HG02840 (cell line): Measurements from ENCODE around the gene FBXO31.

ENCODE experiments used
- ATAC-seq: cut with Tn5 transposase; IDR thresholded peaks from one replicate; pipeline ENCODE4 v1.9.1; 2021; ENCODE audit warnings: mild to moderate bottlenecking, moderate library complexity, moderate number of reproducible peaks; ENCODE audit not compliant: unreplicated experiment, low FRiP score

The FBXO31 gene

DNA sequence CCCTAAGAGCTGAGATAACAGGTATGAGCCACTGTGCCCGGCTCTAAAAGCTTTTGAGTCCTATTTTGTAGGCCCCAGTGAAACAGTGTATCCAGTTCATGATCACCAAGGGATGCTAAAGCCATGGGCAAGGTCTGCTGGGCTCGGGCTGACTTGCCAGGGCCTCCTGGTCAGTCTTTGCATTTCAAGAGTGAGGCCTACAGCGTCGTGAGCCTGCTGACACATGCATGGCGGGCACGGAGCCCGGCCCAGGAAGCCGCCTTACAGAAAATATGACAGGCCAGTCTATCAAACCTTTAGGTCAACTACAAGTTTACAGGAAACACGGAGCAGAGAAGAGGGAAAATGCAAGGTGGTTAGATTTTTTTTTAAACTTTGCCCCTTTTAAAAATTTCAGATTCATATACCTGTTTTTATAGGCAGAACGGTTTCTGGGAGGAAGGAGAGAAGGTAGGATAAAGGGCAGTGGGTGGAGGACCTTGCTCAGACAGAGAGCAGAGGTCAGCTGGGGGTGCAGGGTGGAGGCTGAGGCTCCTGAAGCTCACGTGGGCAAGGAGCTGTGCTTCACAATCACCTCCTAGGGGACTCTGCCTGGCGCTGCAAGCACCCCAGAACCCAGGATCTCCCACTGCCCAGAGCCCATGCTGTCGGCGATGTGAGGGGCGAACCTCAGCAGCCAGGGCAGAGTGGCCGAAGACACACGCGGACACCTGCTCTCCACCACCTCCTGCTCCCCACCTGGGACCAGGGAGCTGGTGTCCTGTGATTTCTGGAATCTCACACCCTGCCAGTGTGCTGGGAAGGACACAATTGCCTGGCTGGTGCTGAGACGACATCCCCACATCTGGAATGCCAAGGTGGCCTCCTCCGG lies 87.7 kb downstream of the FBXO31 start:
- no peak for ATAC-seq

DNA sequence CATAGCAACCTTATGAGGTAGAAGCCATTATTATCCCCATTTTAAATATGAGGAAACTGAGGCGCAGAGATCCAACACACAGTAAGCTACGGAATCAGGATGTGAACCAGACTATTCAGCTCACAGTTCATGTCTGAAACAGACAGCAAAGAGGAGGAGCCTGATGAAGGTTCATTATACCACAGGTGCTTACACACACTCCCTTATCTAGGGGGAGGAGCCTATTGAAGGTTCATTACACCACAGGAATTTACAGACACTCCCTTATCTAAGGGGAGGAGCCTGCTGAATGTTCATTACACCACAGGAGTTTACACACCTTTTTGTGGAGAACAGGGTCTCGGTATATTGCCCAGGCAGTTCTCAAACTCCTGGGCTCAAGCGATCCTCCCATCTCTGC lies 88.3 kb downstream of the FBXO31 start:
- no peak for ATAC-seq

- ATAC-seq: no peak
Measured at GRCh38 chr16:87293990-87294389, 89.6 kb downstream of the FBXO31 start.

DNA sequence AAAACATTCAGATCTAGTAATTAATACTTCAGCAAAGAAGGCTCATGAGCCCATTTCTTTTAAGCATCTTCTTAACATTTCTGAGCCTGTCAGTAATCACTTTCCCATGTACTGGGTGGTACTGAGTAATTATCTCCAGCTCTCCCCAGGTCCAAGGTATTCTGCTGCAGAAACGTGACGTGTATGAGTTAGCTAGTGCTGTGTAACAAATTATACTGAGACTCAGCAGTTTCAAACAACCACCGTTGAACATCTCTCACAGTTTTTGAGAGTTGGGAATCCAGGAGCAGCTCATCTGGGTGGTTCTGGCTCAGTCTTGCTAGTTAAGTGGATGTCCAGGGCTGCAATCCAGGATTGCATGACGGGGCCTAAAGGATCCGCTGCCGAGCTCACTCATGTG lies 91.6 kb downstream of the FBXO31 start:
- no peak for ATAC-seq

DNA sequence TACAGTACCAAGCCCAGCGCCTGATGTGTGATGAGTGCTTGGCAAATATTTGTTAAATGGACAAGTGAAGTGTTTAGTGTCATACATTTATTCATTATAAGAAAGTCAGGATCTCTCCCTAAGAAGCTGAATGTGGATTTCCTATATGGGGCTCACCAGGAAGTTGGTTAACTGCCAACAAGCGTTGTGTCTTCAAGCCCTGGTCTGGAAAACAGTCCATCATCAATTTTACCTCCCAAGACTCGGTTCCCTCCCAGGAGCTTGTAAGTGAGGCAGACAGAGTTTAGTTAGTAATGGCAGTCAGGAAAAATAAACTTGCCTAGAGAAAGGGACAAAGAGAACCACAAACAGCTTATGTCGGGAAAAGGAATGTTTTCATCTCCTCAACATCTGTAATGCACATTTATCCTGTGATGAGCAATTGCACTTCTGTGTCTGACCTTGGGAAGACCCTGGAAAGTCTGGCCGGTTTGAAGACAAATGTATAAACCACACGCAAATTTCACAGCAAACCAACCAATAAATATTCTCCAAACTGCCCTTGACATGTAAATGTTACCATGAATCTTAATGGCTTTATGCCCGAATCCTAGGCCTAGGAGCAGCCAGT lies 94.7 kb downstream of the FBXO31 start:
- no peak for ATAC-seq

DNA sequence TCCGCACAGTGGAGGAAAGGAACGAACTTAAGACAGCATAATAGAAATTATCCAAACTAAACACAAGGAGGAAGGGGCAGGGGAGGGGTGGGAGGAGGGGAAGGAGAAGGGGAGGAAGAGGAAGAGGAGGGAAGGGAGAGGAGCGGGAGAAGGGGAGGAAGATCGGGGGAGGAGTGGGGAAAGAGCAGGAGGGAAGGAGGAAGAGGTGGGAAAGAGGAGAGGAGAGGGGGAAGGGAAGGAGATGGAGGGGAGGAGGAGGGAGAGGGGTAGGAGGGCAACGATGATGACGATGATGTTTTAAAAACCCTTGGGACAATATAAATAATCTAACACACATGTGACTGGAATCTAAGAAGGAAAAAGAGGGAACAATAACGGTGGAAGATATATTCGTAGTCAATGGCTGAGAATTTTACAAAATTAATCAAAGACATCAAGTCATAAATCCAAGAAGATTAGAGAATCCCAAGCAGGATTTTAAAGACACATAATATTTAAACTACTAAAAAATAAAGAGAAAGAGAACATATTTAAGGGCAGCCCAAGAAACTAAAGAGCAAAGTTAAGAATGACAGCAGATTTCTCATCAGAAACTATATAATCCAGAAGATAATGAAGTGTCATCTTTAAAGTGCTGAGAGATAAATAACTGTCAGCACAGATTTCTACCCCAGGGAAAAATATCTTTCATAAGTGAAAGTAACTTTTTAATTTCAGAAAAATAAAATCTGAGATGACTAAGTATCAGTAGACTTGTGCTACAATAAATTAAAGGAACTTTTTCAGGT lies 96.5 kb downstream of the FBXO31 start:
- no peak for ATAC-seq

GRCh38 chr16:87284183-87284582 lies 99.4 kb downstream of the FBXO31 start:
- ATAC-seq: no peak

- no peak for ATAC-seq
Measured at GRCh38 chr16:87279094-87279658, 104.4 kb downstream of the FBXO31 start.

DNA sequence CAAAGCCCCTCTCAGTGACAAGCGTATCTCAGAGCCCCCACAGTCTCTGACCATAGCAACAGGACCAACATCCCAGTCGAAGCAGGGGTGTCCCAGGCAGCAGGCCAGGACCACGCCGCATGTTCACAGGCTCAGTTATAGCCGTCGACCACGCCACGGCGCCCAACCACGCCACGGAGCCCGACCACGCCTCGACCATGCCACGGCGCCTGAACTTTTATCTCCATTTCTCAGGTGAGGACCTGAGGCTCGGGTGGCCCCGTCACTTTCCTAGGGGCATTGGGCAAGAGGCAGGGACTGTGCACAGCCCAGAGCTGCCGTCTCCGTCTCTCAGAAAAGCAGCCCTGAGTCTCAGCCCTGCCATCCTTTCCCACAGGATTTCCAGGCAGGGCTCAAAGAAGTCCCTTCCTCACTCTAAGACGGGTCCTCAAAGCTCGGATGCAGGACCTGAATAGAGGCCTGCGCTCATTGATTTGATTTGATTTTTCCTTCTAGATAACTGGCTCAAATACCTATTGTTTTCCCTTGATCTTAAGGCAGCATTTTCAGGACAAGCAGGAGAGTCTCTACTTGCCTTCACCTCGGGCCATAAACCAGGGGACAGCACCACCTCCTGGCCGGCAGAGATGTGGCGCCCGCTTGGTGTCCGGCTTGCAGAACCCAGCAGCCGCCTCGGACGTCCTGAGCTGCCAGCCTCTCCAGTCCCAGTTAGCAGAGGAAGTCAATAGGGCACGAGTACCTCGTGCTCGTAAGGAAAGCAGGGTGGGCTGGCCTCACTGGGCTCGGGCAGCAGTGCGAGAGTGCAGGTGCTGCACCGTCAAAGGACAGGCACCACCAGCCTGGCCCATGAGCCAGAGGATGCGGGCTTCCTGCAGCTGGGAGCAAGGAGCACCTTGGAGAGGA lies 105.1 kb downstream of the FBXO31 start:
- no peak for ATAC-seq
